HG03280 (cell line): Measurements from ENCODE around the gene LAMB2.

Experiments used
- ATAC-seq: cut with Tn5 transposase; IDR thresholded peaks from one replicate; pipeline ENCODE4 v1.9.1; 2021; ENCODE audit warnings: mild to moderate bottlenecking, moderate library complexity; ENCODE audit not compliant: unreplicated experiment

LAMB2 gene

DNA sequence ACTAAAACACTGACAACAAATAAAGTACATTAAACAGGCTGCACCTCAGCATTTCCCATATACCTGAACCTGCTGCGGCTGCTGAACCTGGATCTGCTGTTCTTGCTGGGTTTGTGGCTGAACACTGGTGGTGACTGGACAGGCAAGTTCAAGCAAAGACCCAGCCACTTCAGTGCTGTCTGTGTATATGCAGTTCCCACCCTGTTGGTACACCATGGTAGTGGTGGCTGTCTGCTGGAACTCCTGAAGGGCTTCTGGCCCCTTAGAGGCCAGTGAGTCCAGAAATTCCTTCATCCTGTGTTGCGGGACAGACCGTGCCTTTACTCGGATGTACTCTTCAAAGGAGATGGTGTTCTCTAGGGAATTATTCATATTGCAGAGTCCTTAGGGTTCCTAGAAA, 56.2 kb downstream of the LAMB2 start:
- ATAC-seq = no peak

GRCh38 chr3:49076116-49076515, 56.7 kb downstream of the LAMB2 start:
- ATAC-seq = no peak
